Uterus (tissue), 4 donors: ENCODE measurements around the gene CNNM3. TPM values are rescaled to one million over a fixed set of nuclear protein-coding genes. Genes with fewer than 3 reads are reported as not detected.

ENCODE experiments used
- DNase-seq, 2 donors: peaks; one replicate each; pipeline ENCODE4 v3.0.0-alpha.2; 2019 to 2020
- H3K27ac ChIP-seq, 2 donors: fragments of 200-600 bp; sonication (generic); 1 replicate in 1 of 2; 2 replicates in 1 of 2; pipeline ENCODE4 v1.5.1; 2016 to 2018
- H3K27me3 ChIP-seq, 2 donors: fragments of 200-600 bp; sonication (generic); one replicate each; pipeline ENCODE4 v1.5.1; 2018 to 2019; ENCODE audit warnings: control low read depth in 1 of 2
- H3K36me3 ChIP-seq, 2 donors: fragments of 200-600 bp; sonication (generic); one replicate each; pipeline ENCODE4 v1.5.1; 2019; ENCODE audit warnings: control low read depth in 1 of 2
- H3K4me1 ChIP-seq, 2 donors: fragments of 200-600 bp; sonication (generic); one replicate each; pipeline ENCODE4 v1.5.1; 2018 to 2019; ENCODE audit warnings: control low read depth in 1 of 2
- H3K4me3 ChIP-seq, 2 donors: fragments of 200-600 bp; sonication (generic); 1 replicate in 1 of 2; 2 replicates in 1 of 2; pipeline ENCODE4 v1.5.1; 2018 to 2019; ENCODE audit warnings: mild to moderate bottlenecking in 1 of 2
- H3K9me3 ChIP-seq, 2 donors: fragments of 200-600 bp; sonication (generic); one replicate each; pipeline ENCODE4 v1.5.1; 2019; ENCODE audit warnings: control low read depth in 1 of 2
- CTCF ChIP-seq, 4 experiments: fragments of 200-600 bp in 2 of 4; fragments of 450-650 bp in 2 of 4; sonication (generic) in 2 of 4; IDR thresholded peaks; one replicate each; pipeline ENCODE4 v1.5.1; 2016 to 2019; ENCODE audit warnings: antibody characterized with exemption in 4 of 4, mild to moderate bottlenecking in 2 of 4, moderate library complexity in 1 of 4
- POLR2A ChIP-seq, 2 donors: fragments of 450-650 bp; IDR thresholded peaks; one replicate each; pipeline ENCODE4 v1.6.1; 2016; ENCODE audit warnings: antibody characterized with exemption in 2 of 2, mild to moderate bottlenecking in 1 of 2, moderate library complexity in 1 of 2
- intact Hi-C: fragments of 100-400 bp; cut with DNase I; formaldehyde crosslinking; loops from one replicate; pipeline ENCODE4 v1.15.1; 2023; ENCODE audit warnings: low total_unique reads
- total RNA-seq, 4 donors: library from RNA; depleted of rRNA in 3 of 4; stranded (reverse); fragments of >200 nt in 3 of 4; gene quantifications; one replicate each; pipeline versions ENCODE4 v1.1.0 to v1.2.4, GENCODE V29; 2014 to 2023
- donor health status: DM: yes; HTN: yes; CAD: no.

CNNM3 gene
- total RNA-seq, 4 donors from 2014 or later = 1.5 to 21.1 (median 11.2) TPM

GRCh38 chr2:96875498-96876268, 59.6 kb downstream of the CNNM3 start:
- H3K27ac ChIP-seq = no peak overlapping the region
- peaks cover 0 to 19% of the 10 kb centered on the region in 2 donors for H3K4me1 ChIP-seq

GRCh38 chr2:96876269-96877041, 60.4 kb downstream of the CNNM3 start:
- no peak for DNase-seq
- intact Hi-C loops = no loop called here
- Histone ChIP-seq H3K4me1 (peaks cover 0 to 15% of the 10 kb centered on the region in 2 donors), H3K27ac (no peak overlapping the region), H3K36me3 (no peaks in the 10 kb centered on the region), H3K4me3 (no peak overlapping the region), H3K27me3 (no peaks in the 10 kb centered on the region), H3K9me3 (no peaks in the 10 kb centered on the region)
- TF ChIP-seq CTCF (IDR thresholded peaks at IDR 0.05) = no peak

More at GRCh38 chr2:96875498-96876268, 59.6 kb downstream of the CNNM3 start:
- Histone ChIP-seq H3K4me3 (no peak overlapping the region), H3K36me3 (no peaks in the 10 kb centered on the region), H3K9me3 (no peaks in the 10 kb centered on the region), H3K27me3 (no peaks in the 10 kb centered on the region)
- intact Hi-C loops = no loop called here
- DNase-seq = no peak
- TF ChIP-seq POLR2A (IDR thresholded peaks at IDR 0.05) (no peak), CTCF (IDR thresholded peaks at IDR 0.05) (no peak)

GRCh38 chr2:96877042-96877451, 61.0 kb downstream of the CNNM3 start:
- intact Hi-C loops = no loop called here
- no peak overlapping the region for H3K27ac ChIP-seq
- DNase-seq = no peak
- H3K27me3 ChIP-seq = no peaks in the 10 kb centered on the region
- peaks cover 0 to 10% of the 10 kb centered on the region in 2 donors for H3K4me1 ChIP-seq
- H3K9me3 ChIP-seq = no peaks in the 10 kb centered on the region
- TF ChIP-seq POLR2A (IDR thresholded peaks at IDR 0.05) (no peak), CTCF (IDR thresholded peaks at IDR 0.05) (no peak)
- H3K4me3 ChIP-seq = no peak overlapping the region
- no peaks in the 10 kb centered on the region for H3K36me3 ChIP-seq

GRCh38 chr2:96877631-96878092, 61.6 kb downstream of the CNNM3 start:
- H3K36me3 ChIP-seq = no peaks in the 10 kb centered on the region
- H3K4me3 ChIP-seq = no peak overlapping the region
- peak overlapping the region in 1 of 2 donors; percentile 12 for H3K27ac ChIP-seq
- no peak for DNase-seq
- peaks cover 0 to 10% of the 10 kb centered on the region in 2 donors for H3K4me1 ChIP-seq
- H3K27me3 ChIP-seq = no peaks in the 10 kb centered on the region
- no peak for TF ChIP-seq CTCF (IDR thresholded peaks at IDR 0.05)
- TF ChIP-seq POLR2A (IDR thresholded peaks at IDR 0.05) = no peak
- intact Hi-C loops = no loop called here
- no peaks in the 10 kb centered on the region for H3K9me3 ChIP-seq

GRCh38 chr2:96878171-96878570, 62.1 kb downstream of the CNNM3 start:
- no peaks in the 10 kb centered on the region for H3K27me3 ChIP-seq
- H3K36me3 ChIP-seq = no peaks in the 10 kb centered on the region
- no peak overlapping the region for H3K4me3 ChIP-seq
- intact Hi-C loops = no loop called here
- TF ChIP-seq CTCF (IDR thresholded peaks at IDR 0.05) (no peak), POLR2A (IDR thresholded peaks at IDR 0.05) (no peak)
- H3K9me3 ChIP-seq = no peaks in the 10 kb centered on the region
- peak overlapping the region; percentile 6 to 12 for H3K27ac ChIP-seq
- no peak for DNase-seq
- peaks cover 0 to 10% of the 10 kb centered on the region in 2 donors for H3K4me1 ChIP-seq
